H1 (cell line): ENCODE measurements around the gene LRP1.

Experiments
- HDAC6 ChIP-seq: IDR thresholded peaks from one replicate; pipeline ENCODE4 v1.7.1; 2012; ENCODE audit warnings: low read depth, mild to moderate bottlenecking, inconsistent platforms, low read length, moderate library complexity
- KDM1A ChIP-seq: fragments of 200-600, 300-600 bp; sonication (generic); IDR thresholded peaks from 2 replicates; pipeline ENCODE4 v1.7.1; 2016; ENCODE audit warnings: mild to moderate bottlenecking, low read length, borderline replicate concordance
- MAFK ChIP-seq: IDR thresholded peaks from 2 replicates; pipeline ENCODE4 v1.6.1; 2012; ENCODE audit warnings: low read depth, mild to moderate bottlenecking, improper control_type of control experiment, low read length
- POLR2A ChIP-seq, 2 experiments: IDR thresholded peaks; 1 replicate in 1 of 2; 2 replicates in 1 of 2; pipeline ENCODE4 v1.6.1; 2011; ENCODE audit warnings: low read depth in 2 of 2, low read length in 2 of 2, mild to moderate bottlenecking in 2 of 2; ENCODE audit errors: control extremely low read depth in 1 of 2
- POLR2AphosphoS5 ChIP-seq: IDR thresholded peaks from 2 replicates; pipeline ENCODE4 v1.6.1; 2011; ENCODE audit warnings: low read depth, low read length
- SIX5 ChIP-seq: IDR thresholded peaks from 2 replicates; pipeline ENCODE4 v1.6.1; 2011; ENCODE audit warnings: mild to moderate bottlenecking, low read depth, low read length
- SRF ChIP-seq: IDR thresholded peaks from 2 replicates; pipeline ENCODE4 v1.6.1; 2011; ENCODE audit warnings: mild to moderate bottlenecking, low read depth, low read length, moderate library complexity
- TAF1 ChIP-seq: IDR thresholded peaks from 2 replicates; pipeline ENCODE4 v1.6.1; 2011; ENCODE audit warnings: mild to moderate bottlenecking, low read depth, low read length
- YY1 ChIP-seq: IDR thresholded peaks from 2 replicates; pipeline ENCODE4 v1.6.1; 2011; ENCODE audit warnings: low read depth, mild to moderate bottlenecking, low read length
- ZNF274 ChIP-seq: IDR thresholded peaks from 2 replicates; pipeline ENCODE4 v1.7.0; 2012; ENCODE audit warnings: low read length, borderline replicate concordance; ENCODE audit errors: extremely low read depth
- TF ChIP-seq, protein P1 (sequence below), 3 experiments: IDR thresholded peaks; 1 replicate in 2 of 3; 2 replicates in 1 of 3; pipeline versions ENCODE4 v1.5.1 to v1.6.1; 2011; ENCODE audit warnings: low read length in 3 of 3, mild to moderate bottlenecking in 3 of 3, inconsistent platforms in 2 of 3, low read depth in 1 of 3, moderate library complexity in 1 of 3; ENCODE audit not compliant: insufficient read depth in 1 of 3; ENCODE audit errors: control extremely low read depth in 1 of 3

DNA sequence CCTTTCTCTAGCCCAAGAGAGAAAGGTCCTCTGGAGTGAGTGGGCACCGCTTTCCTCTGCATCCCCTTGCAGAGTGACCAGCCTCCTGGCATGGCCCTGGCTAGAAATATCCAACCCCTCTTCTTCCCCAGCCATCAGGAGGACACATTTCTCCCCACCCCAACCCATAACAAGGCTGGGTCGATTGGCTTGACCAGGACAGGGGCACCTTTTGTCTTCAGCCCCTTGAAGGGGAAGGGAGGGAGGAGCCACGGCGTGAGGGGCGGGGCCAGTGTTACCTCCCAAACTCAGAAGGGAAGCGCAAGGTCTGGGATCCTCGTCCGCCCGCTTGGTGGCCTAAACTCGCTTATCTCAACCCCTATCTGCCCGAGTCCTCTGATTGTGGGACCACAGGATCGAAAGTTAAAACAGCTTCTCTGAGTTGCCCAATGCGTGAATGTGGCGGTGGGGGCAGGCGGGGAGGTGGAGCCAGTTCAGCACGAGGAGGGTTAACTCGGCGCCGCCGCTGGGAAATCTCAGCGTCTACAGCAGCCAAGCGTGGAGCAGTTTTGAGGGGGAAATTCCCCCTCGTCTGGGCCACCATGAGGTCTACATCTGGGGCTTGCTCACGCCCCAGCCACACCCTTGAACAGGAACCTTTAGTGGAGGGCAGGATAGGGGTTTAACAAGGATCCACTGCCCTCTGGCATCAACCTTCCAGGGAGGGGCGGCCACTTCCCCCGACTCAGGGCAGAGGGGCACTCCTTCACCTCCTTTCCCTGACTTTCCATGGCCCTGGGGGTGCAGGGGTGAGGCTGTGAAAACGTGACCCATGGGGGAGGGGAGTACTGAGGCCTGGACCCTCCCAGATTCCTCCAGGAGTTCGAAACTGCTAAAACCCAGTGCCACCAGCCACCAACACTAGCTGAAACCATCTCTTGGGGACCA, 17.9 kb upstream of the LRP1 start:
- no peak for TF ChIP-seq POLR2AphosphoS5
- TF ChIP-seq ZNF274, result no peak
- TF ChIP-seq, protein P1, sequence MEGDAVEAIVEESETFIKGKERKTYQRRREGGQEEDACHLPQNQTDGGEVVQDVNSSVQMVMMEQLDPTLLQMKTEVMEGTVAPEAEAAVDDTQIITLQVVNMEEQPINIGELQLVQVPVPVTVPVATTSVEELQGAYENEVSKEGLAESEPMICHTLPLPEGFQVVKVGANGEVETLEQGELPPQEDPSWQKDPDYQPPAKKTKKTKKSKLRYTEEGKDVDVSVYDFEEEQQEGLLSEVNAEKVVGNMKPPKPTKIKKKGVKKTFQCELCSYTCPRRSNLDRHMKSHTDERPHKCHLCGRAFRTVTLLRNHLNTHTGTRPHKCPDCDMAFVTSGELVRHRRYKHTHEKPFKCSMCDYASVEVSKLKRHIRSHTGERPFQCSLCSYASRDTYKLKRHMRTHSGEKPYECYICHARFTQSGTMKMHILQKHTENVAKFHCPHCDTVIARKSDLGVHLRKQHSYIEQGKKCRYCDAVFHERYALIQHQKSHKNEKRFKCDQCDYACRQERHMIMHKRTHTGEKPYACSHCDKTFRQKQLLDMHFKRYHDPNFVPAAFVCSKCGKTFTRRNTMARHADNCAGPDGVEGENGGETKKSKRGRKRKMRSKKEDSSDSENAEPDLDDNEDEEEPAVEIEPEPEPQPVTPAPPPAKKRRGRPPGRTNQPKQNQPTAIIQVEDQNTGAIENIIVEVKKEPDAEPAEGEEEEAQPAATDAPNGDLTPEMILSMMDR (IDR thresholded peaks at IDR 0.05; ENCODE audit: control extremely low read depth in 1 of 3, insufficient read depth in 1 of 3, low read depth in 1 of 3, low read length in 3 of 3), result no peak
- no peak for TF ChIP-seq KDM1A
- peak; percentile 28; the same call in 1 of the 2 replicates for TF ChIP-seq TAF1
- TF ChIP-seq SRF, result no peak
- TF ChIP-seq POLR2A (IDR thresholded peaks at IDR 0.05; ENCODE audit: control extremely low read depth in 1 of 2, low read depth in 2 of 2, low read length in 2 of 2), result peak in 1 of 2 experiments; percentile 69; a peak in 2 of 3 replicates
- TF ChIP-seq MAFK, result no peak
- no peak for TF ChIP-seq YY1
- no peak for TF ChIP-seq HDAC6
- TF ChIP-seq SIX5, result no peak
